HG03060 (cell line): Measurements from ENCODE around the gene TTYH3.

Experiments used
- ATAC-seq: cut with Tn5 transposase; IDR thresholded peaks from one replicate; pipeline ENCODE4 v1.9.1; 2021; ENCODE audit warnings: low read depth, moderate number of reproducible peaks; ENCODE audit not compliant: unreplicated experiment

Gene TTYH3

DNA sequence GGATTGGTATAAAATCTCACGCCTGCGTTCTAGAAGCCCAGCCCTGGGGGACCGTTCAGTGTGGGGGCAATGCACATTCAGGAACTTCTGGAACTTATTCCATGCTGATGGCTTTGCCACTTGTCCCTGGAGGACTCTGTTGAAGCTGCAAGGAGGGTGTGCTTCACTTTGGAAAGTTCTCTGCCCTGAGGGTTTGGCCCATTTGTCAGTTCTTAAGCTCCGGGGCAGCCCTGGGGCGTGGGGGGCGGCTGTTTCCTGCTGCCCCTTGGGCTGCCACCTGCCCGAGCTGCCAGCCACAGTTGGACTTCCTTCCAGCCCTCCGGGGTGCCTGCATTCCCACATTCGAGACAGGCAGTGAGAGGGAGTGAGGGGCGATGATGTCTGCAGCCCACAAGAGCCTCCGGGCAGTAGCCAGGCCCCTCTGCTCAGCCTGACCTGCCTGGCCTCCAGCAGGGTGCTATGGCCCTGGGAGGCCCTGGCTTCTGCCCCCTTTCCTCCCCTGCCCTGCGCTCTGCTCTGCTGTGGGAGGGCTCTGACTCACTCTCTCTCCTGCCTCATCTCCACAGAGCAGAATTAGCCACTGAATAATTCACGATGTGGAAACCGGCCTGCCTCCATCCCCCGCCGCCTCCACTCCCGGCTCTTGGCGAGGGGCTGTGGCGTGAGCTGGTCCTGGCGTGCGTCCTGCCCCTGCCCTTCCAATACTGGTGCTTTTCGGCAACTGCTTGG is 1.9 kb downstream of the TTYH3 start:
- no peak for ATAC-seq

DNA sequence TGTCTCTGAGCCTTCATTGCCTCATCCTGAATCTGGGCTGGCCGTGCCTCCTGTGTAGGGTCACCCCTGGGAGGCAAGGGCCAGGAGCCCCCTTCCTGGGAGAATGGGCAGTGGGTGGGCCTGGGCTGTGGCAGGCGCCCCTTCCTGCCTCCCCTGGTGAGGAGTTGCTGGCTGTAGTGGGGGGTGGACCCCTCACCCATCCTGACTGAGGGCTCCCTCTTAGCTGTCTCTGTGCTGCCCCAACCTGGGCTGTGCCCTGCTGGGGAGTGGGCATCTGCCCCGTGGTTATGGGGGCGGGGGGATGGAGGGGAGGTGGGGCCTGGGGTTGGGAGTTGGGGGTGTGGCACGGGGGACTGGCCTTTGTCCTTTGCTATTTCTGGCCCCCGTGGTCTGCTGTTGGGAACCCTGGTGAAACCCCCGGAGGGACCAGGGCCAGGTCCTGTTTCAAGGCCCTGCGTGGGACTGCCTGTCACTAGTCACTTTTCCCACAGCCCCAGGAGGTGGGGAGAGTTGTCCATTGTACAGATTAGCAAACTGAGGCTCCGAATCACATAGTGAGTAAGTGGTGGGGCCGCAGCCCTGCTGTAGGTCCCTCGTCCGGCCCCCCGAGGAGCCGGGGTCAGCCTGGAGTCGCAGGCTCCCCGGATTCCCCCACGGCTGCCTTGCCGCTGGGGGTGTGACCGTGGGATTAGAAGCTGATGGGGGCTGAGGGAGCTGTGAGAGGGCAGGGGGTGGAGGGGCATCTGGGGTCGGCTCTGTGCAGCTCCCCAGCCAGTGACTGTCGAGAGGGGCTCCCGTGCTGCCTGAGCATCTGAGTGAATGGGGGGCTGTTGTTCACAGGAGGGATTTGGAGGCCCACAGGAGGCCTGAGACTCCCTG is 2.7 kb downstream of the TTYH3 start:
- no peak for ATAC-seq

DNA sequence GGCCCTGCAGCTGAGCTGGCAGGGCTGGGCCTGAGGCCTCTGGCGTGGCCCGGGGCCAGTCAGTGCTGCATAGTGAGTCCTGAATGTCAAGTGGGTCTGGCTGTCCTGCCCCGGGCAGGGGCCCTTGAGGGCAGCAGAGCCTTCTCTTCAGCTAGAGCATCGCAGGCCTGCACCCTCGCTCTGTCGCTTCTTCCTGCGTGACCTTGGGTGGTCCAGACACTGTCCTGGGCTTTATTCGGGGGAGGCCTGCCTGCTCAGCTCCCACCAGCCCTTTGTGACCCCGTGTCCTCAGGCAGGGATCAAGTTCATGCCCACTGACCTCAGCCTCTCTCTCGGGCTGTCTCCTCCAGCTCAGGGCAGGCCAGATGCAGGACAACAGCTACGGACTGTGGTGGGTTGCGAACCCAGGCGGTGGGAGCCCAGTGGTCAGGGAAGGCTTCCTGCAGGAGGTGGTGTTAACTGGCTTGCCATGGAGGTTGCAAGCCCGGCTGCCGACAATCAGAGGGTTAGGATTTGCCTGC is 3.4 kb downstream of the TTYH3 start:
- ATAC-seq: no peak

- no peak for ATAC-seq
Measured at GRCh38 chr7:2635810-2636701, 4.3 kb downstream of the TTYH3 start.

- no peak for ATAC-seq
Measured at GRCh38 chr7:2637066-2637471, 5.3 kb downstream of the TTYH3 start.

- ATAC-seq: peak; percentile 38
Measured at GRCh38 chr7:2637505-2638223, 5.9 kb downstream of the TTYH3 start.

DNA sequence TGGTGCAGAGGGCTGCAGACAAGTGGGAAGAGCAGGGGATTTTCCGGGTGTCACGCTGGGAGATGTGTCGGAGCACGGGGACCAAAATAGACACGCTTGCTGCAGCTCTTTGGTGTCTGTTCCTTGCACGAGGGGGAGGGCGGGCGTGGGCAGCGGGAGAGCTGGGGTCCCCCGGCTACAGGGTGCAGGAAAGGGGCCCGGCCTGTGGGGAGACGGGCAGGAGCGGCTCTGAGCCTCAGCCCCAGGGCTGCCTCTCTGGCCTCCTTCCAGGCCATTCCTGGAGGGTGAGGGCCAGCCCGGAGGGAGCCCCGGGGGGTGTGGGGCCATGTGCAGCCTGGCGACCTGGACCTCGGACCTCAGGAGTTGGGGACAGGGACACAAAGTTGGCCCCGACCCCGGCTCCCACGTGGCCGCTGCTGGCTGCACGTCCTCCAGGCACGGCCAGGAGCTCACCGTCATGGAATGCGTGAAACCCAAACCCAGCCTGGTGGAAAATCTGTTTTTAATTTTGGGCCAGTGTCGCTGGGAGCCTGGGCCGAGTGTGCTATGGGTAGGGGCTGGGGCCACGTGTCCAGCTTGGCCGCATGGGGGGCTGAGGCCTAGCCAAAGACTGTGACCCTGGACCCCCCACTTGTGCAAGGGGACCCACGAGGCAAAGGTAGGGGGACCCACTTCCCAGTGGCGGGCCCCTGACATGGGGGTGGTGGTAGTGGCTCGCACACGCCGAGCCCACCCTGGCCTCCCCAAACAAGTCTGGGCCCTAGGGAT is 6.6 kb downstream of the TTYH3 start:
- ATAC-seq: no peak

DNA sequence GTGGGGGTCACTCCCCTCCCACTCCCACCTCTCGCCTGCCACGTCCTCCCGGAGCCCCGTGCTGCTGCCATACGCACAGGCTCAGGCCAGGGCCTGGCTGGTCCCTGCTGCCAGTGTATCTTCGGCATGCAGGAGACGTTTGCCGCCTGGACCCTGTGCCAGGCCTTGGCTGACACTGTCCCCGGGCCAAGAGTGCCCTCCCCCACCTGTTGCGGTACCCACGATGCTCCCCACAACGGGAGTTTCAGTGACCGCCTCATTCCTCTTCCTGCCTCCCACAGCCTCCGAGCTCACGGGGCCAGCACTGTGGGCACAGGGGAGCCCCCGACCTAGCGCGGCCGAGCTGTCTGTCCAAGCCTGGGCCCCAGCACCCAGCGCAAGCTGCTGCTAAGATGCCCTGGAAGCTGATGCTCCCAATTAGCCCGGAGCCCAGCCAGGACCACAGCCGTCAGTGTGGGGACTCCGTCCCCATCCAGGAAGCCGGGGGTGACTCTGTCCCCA is 7.4 kb downstream of the TTYH3 start:
- no peak for ATAC-seq

DNA sequence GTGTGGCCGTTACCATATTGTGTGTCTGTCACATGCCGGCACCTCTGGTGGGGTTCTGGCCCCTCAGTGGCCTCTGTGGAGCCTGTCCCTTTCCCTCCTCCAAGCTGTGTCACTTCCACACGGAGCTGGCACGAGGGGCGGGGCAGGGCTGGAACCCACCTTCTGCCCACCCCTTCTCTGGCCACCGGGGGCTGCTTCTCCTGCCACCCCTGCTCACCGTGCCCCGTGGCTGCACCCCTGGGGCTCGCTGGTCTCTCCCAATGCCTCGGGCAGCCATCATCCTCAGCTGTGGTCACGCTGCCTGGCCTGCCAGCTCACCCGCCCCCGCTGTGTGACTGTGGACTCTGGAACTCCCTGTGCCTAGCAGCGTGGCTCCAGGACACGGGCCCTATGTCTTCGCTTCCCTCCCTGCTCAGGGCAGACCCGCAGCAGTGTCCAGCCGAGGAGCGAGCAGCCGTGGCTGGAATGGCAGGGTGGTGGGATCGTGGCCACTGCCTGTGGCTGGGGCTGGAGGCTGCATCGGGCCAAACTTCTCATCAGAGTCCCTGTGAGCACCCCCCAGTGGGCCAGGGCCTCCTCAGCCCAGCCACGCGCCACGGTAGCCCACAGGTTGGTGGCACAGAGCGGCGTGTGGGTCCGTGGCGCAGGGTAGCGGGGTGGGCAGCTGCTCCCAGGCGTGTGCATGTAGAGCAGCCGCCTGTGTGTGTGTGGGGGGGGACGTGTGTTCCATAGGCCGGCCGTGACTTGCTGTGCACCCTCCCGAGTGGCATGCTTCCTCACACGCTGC is 8.1 kb downstream of the TTYH3 start:
- ATAC-seq: no peak

DNA sequence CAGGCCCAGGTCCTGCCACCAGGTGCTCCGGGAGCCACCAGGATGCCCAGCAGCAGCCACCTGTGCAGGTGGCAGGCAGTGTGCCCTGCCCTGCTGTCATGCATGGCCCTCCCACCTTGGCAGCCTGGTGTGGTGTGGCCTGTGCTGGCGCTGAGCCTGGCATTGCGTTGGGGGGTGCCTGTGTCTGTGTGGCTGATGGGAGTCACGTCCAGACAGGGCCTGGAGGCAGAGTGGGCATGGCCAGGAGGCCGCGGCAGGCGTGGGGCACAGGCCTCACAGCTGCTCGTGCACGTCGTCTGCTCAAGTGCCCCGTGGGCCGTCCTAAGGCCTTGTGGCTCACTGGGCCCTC is 8.7 kb downstream of the TTYH3 start:
- ATAC-seq: no peak

DNA sequence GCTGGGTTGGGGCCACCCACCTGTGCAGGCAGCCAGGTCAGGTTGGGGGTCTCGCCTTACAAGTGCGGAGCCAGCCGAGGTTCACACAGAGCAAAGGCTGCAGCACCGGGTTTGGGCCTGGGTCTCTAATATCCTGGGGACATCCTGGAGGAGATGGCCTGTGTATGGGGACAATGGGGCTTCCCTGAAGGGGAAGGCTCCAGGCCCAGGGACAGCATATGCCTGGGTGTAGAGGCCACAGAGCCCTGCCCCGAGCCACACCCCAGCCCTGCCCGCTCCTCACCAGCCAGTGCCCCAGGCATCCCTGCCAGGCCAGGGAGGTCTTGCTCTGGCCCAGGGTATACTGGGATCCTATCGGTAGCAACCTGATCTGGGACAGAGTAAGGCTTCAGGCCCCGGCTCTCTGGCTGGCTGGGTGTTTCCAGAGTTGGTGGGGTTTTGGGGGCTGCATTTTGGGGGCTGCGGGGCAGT is 9.1 kb downstream of the TTYH3 start:
- ATAC-seq: no peak

GRCh38 chr7:2641406-2642393 is 9.9 kb downstream of the TTYH3 start:
- ATAC-seq: no peak

DNA sequence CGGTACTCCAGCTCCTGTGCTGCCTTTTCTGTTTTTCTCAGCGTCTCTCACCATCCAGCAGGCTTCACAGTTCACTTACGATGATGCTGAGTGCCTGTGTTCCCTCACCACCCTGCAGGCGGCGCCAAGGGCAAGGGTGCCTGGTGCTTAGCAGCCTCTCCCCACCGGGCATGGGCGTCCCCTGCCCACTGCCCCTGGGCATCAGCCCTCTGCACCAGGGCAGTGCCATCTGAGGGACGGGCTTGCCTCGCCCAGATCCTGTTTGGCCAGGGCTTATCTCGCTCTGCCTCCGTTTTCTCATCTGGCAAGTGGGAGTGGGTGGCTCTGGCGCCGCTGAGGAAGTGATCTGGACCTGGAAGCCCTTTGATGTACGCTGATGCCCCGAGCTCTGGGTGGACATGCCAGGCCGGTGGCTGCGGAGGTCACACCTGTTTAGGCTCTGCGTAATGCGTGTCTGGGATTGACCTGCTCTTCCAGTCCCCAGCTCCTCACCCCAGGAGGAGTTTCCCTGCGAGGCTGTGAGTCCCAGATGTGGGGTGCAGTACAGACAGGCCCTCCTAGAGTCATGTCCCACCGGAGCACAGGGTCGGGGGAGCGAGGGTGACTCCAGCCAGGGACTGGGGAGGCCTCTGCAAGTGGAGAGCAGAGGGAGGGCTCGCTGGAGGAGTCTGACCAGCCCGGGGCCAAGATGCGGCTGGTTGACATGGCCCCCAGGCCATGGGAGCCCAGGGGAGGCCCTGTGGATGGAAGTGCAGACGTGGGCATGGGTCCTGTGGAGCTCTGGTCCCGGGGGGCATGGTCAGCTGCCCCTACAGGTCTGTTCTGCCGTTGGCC is 11.8 kb downstream of the TTYH3 start:
- no peak for ATAC-seq

- ATAC-seq: no peak
Measured at GRCh38 chr7:2644220-2644561, 12.4 kb downstream of the TTYH3 start.

DNA sequence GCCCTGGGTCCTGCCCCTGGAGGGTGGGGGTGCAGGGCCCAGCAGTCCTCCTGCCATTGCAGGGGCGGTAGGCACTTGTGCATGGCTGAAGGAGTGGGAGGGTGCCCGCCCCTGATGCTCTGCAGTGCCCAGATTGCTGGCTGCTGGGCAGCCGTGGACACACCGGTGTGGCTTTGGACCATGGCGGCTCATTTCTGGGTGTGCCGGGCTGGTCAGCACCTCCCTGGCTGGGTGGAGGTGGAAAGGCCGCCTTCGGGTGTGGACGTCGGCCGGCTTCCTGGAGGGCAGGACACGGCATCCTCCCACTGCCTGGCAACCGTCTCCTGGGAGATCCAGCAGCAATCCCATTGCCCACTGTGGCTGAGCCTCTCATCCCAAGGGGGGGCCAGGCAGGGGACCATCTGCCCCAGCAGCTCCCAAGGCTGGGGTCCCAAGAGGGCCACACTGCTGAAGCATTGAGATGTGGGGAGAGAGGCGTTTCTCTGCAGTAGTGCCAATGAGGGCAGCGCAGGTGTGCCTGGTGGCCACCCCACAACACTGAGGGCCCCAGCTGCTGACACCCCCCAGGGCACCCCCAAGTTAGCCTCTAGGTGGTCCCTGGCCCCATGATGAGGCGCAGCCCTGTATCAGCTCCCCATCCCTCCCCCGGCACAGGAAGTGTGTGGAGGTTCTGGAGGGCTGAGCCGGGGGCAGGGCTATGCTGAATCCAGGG is 12.9 kb downstream of the TTYH3 start:
- ATAC-seq: no peak
